ENCODE data around the gene LY86. TPM values are rescaled to one million over a fixed set of nuclear protein-coding genes. Genes with fewer than 3 reads are reported as not detected.

The LY86 gene
- polyA plus RNA-seq, 1 donor from 2014 or later = not detected

DNA sequence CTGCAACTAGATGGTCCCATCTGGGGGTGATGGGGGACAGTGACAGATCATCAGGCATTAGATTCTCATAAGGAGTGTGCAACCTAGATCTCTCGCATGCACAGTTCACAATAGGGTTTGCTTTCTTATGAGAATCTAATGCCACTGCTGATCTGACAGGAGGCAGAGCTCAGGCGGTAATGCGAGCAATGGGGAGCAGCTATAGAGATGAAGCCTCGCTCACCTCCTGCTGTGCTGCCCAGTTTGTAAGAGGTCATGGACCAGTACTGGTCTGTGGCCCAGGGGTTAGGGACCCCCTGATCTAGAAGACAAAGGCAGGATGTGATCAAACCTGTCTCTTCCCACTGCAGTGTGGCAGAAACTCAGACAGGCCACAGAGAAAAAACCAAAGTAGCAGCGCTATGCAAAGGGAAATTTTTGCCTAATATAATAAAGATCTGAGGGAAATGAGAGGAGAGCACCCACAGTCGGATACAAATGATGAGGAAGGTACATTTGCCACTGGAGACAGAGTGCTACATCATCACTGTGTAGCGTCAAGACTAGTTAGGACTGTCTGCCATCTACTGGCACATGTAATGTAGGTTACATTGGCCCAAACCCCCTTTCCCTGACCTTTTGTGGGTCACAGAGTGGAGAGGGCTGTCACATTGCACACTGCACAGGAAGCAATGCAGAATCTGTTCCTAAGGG lies 4.1 kb upstream of the LY86 start:
- TF ChIP-seq, protein P1, sequence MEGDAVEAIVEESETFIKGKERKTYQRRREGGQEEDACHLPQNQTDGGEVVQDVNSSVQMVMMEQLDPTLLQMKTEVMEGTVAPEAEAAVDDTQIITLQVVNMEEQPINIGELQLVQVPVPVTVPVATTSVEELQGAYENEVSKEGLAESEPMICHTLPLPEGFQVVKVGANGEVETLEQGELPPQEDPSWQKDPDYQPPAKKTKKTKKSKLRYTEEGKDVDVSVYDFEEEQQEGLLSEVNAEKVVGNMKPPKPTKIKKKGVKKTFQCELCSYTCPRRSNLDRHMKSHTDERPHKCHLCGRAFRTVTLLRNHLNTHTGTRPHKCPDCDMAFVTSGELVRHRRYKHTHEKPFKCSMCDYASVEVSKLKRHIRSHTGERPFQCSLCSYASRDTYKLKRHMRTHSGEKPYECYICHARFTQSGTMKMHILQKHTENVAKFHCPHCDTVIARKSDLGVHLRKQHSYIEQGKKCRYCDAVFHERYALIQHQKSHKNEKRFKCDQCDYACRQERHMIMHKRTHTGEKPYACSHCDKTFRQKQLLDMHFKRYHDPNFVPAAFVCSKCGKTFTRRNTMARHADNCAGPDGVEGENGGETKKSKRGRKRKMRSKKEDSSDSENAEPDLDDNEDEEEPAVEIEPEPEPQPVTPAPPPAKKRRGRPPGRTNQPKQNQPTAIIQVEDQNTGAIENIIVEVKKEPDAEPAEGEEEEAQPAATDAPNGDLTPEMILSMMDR (IDR thresholded peaks at IDR 0.05; ENCODE audit: poor library complexity, severe bottlenecking) = no peak
- TF ChIP-seq, protein P2, sequence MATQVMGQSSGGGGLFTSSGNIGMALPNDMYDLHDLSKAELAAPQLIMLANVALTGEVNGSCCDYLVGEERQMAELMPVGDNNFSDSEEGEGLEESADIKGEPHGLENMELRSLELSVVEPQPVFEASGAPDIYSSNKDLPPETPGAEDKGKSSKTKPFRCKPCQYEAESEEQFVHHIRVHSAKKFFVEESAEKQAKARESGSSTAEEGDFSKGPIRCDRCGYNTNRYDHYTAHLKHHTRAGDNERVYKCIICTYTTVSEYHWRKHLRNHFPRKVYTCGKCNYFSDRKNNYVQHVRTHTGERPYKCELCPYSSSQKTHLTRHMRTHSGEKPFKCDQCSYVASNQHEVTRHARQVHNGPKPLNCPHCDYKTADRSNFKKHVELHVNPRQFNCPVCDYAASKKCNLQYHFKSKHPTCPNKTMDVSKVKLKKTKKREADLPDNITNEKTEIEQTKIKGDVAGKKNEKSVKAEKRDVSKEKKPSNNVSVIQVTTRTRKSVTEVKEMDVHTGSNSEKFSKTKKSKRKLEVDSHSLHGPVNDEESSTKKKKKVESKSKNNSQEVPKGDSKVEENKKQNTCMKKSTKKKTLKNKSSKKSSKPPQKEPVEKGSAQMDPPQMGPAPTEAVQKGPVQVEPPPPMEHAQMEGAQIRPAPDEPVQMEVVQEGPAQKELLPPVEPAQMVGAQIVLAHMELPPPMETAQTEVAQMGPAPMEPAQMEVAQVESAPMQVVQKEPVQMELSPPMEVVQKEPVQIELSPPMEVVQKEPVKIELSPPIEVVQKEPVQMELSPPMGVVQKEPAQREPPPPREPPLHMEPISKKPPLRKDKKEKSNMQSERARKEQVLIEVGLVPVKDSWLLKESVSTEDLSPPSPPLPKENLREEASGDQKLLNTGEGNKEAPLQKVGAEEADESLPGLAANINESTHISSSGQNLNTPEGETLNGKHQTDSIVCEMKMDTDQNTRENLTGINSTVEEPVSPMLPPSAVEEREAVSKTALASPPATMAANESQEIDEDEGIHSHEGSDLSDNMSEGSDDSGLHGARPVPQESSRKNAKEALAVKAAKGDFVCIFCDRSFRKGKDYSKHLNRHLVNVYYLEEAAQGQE (IDR thresholded peaks at IDR 0.05; ENCODE audit: borderline replicate concordance) = no peak
- TF ChIP-seq EP300 (conservative IDR thresholded peaks at IDR 0.05; ENCODE audit: poor library complexity, severe bottlenecking) = no peak
- no peak for TF ChIP-seq POLR2AphosphoS5 (IDR thresholded peaks at IDR 0.05)
- TF ChIP-seq RAD21 (conservative IDR thresholded peaks at IDR 0.05) = no peak
- TF ChIP-seq EZH2 (IDR thresholded peaks at IDR 0.05; ENCODE audit: borderline replicate concordance, insufficient read depth, low read length, poor library complexity, severe bottlenecking) = no peak
- no peak for TF ChIP-seq TAF1 (IDR thresholded peaks at IDR 0.05; ENCODE audit: low read depth)
- no peaks in the 10 kb centered on the region for H3K36me3 ChIP-seq (ENCODE audit: insufficient read depth, low read length)
- no peaks in the 10 kb centered on the region for H3K79me2 ChIP-seq (replicated peaks; ENCODE audit: insufficient read depth, low read length)
- H4K20me1 ChIP-seq (ENCODE audit: insufficient read depth) = no peaks in the 10 kb centered on the region
- no peak overlapping the region for H3K4me2 ChIP-seq (ENCODE audit: low read length)
- no peak overlapping the region for H3K4me3 ChIP-seq (ENCODE audit: low read length)
- no peak overlapping the region for H2AFZ ChIP-seq (ENCODE audit: low read depth, low read length)
- no peak overlapping the region for H3K9ac ChIP-seq (ENCODE audit: low read length)
- H3F3A ChIP-seq (ENCODE audit: insufficient read depth, low read length, poor library complexity, severe bottlenecking) = no peaks in the 10 kb centered on the region
- H3K27me3 ChIP-seq (ENCODE audit: insufficient read depth, low read depth, low read length) = no peaks in the 10 kb centered on the region
- no peak overlapping the region for H3K27ac ChIP-seq (ENCODE audit: low read length)
- H3K9me3 ChIP-seq (ENCODE audit: low read length) = no peaks in the 10 kb centered on the region
- no peaks in the 10 kb centered on the region for H3K9me2 ChIP-seq (ENCODE audit: insufficient read depth, low read length)

DNA sequence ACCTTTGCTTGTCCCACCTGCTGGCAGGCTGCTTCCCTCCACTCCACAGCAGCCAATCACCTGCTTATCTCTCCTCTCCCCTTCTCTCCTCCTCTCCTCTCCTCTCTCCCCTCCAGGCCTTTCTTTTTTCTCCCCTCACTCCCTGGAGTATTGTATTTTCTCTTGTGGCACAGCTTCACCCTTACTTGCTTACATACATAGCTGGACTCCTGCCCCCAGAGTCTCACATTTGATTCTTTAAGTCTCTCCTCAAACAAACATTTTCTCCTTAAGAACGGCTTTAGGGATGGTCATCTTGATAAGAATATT lies 3.6 kb upstream of the LY86 start:
- Histone ChIP-seq H3K27me3 (ENCODE audit: insufficient read depth, low read depth, low read length) (no peaks in the 10 kb centered on the region), H3K9me3 (ENCODE audit: low read length) (no peaks in the 10 kb centered on the region), H3K36me3 (ENCODE audit: insufficient read depth, low read length) (no peaks in the 10 kb centered on the region), H3K4me3 (ENCODE audit: low read length) (no peak overlapping the region), H4K20me1 (ENCODE audit: insufficient read depth) (no peaks in the 10 kb centered on the region), H3K9ac (ENCODE audit: low read length) (no peak overlapping the region), H2AFZ (ENCODE audit: low read depth, low read length) (no peak overlapping the region), H3F3A (ENCODE audit: insufficient read depth, low read length, poor library complexity, severe bottlenecking) (no peaks in the 10 kb centered on the region), H3K9me2 (ENCODE audit: insufficient read depth, low read length) (no peaks in the 10 kb centered on the region), H3K79me2 (replicated peaks; ENCODE audit: insufficient read depth, low read length) (no peaks in the 10 kb centered on the region), H3K4me2 (ENCODE audit: low read length) (no peak overlapping the region), H3K27ac (ENCODE audit: low read length) (no peak overlapping the region)
- TF ChIP-seq, protein P2 (IDR thresholded peaks at IDR 0.05; ENCODE audit: borderline replicate concordance) = no peak
- no peak for TF ChIP-seq POLR2AphosphoS5 (IDR thresholded peaks at IDR 0.05)
- TF ChIP-seq EP300 (conservative IDR thresholded peaks at IDR 0.05; ENCODE audit: poor library complexity, severe bottlenecking) = no peak
- TF ChIP-seq, protein P1 (IDR thresholded peaks at IDR 0.05; ENCODE audit: poor library complexity, severe bottlenecking) = no peak
- TF ChIP-seq SMC3 (conservative IDR thresholded peaks at IDR 0.05; ENCODE audit: poor library complexity) = no peak
- TF ChIP-seq MXI1 (conservative IDR thresholded peaks at IDR 0.05; ENCODE audit: poor library complexity, severe bottlenecking) = no peak
- no peak for TF ChIP-seq EZH2 (IDR thresholded peaks at IDR 0.05; ENCODE audit: borderline replicate concordance, insufficient read depth, low read length, poor library complexity, severe bottlenecking)
- TF ChIP-seq TAF1 (IDR thresholded peaks at IDR 0.05; ENCODE audit: low read depth) = no peak
- TF ChIP-seq RAD21 (conservative IDR thresholded peaks at IDR 0.05) = no peak

All from neural cell (in vitro differentiated cells).